ENCODE results near the gene EXOC3L4.

EXOC3L4 gene

GRCh38 chr14:103084021-103084919 lies 10.3 kb upstream of the EXOC3L4 start, which contains the start of gene LBHD2:
TSS of gene LBHD2 (plus strand) at chr14:103084210. CDS start at chr14:103086013, 1,803 bp downstream.
- Histone ChIP-seq H3K4me2 (ENCODE audit: low read length) (no peak within 1 kb of the TSS), H3K79me2 (ENCODE audit: control insufficient read depth, low read length) (no peaks in the 10 kb centered on the region), H4K20me1 (ENCODE audit: control insufficient read depth, insufficient read depth, low read depth, low read length) (no peaks in the 10 kb centered on the region), H3K9me3 (ENCODE audit: control insufficient read depth, insufficient read depth, low read length) (no peaks in the 10 kb centered on the region), H3K36me3 (ENCODE audit: control insufficient read depth, low read length) (no peaks in the 10 kb centered on the region), H3F3A (ENCODE audit: control insufficient read depth, insufficient read depth) (no peaks in the 10 kb centered on the region), H3K27ac (ENCODE audit: low read depth, low read length) (no peak within 1 kb of the TSS), H3K4me1 (ENCODE audit: control insufficient read depth, low read length) (peaks cover 4% of the 10 kb centered on the region; the same call in 1 of the 2 replicates), H3K4me3 (ENCODE audit: low read length) (no peak within 1 kb of the TSS), H3K27me3 (ENCODE audit: control insufficient read depth, low read length) (peaks cover 3% of the 10 kb centered on the region; the same call in 1 of the 2 replicates), H3K9me2 (replicated peaks; ENCODE audit: control insufficient read depth, low read length) (no peaks in the 10 kb centered on the region)
- TF ChIP-seq EZH2phosphoT487 (IDR thresholded peaks at IDR 0.05; ENCODE audit: borderline replicate concordance, low read length) (no peak), CTCF (IDR thresholded peaks at IDR 0.05; ENCODE audit: low read depth, low read length, poor library complexity, severe bottlenecking) (no peak)

GRCh38 chr14:103085106-103086091 lies 9.1 kb upstream of the EXOC3L4 start:
- H3K27me3 ChIP-seq (ENCODE audit: control insufficient read depth, low read length) = peaks cover under 1% of the 10 kb centered on the region; the same call in 1 of the 2 replicates
- no peak overlapping the region for H3K27ac ChIP-seq (ENCODE audit: low read depth, low read length)
- H3K9me2 ChIP-seq (replicated peaks; ENCODE audit: control insufficient read depth, low read length) = no peaks in the 10 kb centered on the region
- TF ChIP-seq CTCF (IDR thresholded peaks at IDR 0.05; ENCODE audit: low read depth, low read length, poor library complexity, severe bottlenecking) = no peak
- no peak for TF ChIP-seq EZH2phosphoT487 (IDR thresholded peaks at IDR 0.05; ENCODE audit: borderline replicate concordance, low read length)
- no peaks in the 10 kb centered on the region for H3K9me3 ChIP-seq (ENCODE audit: control insufficient read depth, insufficient read depth, low read length)
- no peaks in the 10 kb centered on the region for H3K79me2 ChIP-seq (ENCODE audit: control insufficient read depth, low read length)
- H3K36me3 ChIP-seq (ENCODE audit: control insufficient read depth, low read length) = no peaks in the 10 kb centered on the region
- no peaks in the 10 kb centered on the region for H3F3A ChIP-seq (ENCODE audit: control insufficient read depth, insufficient read depth)
- H3K4me3 ChIP-seq (ENCODE audit: low read length) = no peak overlapping the region
- H4K20me1 ChIP-seq (ENCODE audit: control insufficient read depth, insufficient read depth, low read depth, low read length) = no peaks in the 10 kb centered on the region
- H3K4me2 ChIP-seq (ENCODE audit: low read length) = no peak overlapping the region
- H3K4me1 ChIP-seq (ENCODE audit: control insufficient read depth, low read length) = peaks cover 4% of the 10 kb centered on the region; the same call in 1 of the 2 replicates

GRCh38 chr14:103086771-103087342 lies 7.7 kb upstream of the EXOC3L4 start:
- Histone ChIP-seq H3K27me3 (ENCODE audit: control insufficient read depth, low read length) (peaks cover 9% of the 10 kb centered on the region), H3F3A (ENCODE audit: control insufficient read depth, insufficient read depth) (no peaks in the 10 kb centered on the region), H3K9me3 (ENCODE audit: control insufficient read depth, insufficient read depth, low read length) (no peaks in the 10 kb centered on the region), H3K79me2 (ENCODE audit: control insufficient read depth, low read length) (no peaks in the 10 kb centered on the region), H3K27ac (ENCODE audit: low read depth, low read length) (no peak overlapping the region), H4K20me1 (ENCODE audit: control insufficient read depth, insufficient read depth, low read depth, low read length) (no peaks in the 10 kb centered on the region), H3K9me2 (replicated peaks; ENCODE audit: control insufficient read depth, low read length) (no peaks in the 10 kb centered on the region), H3K4me3 (ENCODE audit: low read length) (no peak overlapping the region), H3K4me2 (ENCODE audit: low read length) (no peak overlapping the region), H3K4me1 (ENCODE audit: control insufficient read depth, low read length) (peaks cover 15% of the 10 kb centered on the region), H3K36me3 (ENCODE audit: control insufficient read depth, low read length) (no peaks in the 10 kb centered on the region)
- TF ChIP-seq CTCF (IDR thresholded peaks at IDR 0.05; ENCODE audit: low read depth, low read length, poor library complexity, severe bottlenecking) (no peak), EZH2phosphoT487 (IDR thresholded peaks at IDR 0.05; ENCODE audit: borderline replicate concordance, low read length) (no peak)
